HG03064 (cell line): ENCODE results near the gene ATP1B4.

ENCODE experiments used
- ATAC-seq: cut with Tn5 transposase; IDR thresholded peaks from one replicate; pipeline ENCODE4 v1.9.1; 2021; ENCODE audit warnings: low read depth; ENCODE audit not compliant: unreplicated experiment

ATP1B4 gene

GRCh38 chrX:120372667-120373370 is 10.9 kb downstream of the ATP1B4 start:
- ATAC-seq: no peak

GRCh38 chrX:120377179-120377578 is 15.3 kb downstream of the ATP1B4 start:
- no peak for ATAC-seq

GRCh38 chrX:120377715-120378114 is 15.8 kb downstream of the ATP1B4 start:
- no peak for ATAC-seq

- ATAC-seq: no peak
Measured at GRCh38 chrX:120378570-120378969, 16.7 kb downstream of the ATP1B4 start.

GRCh38 chrX:120379937-120380681 is 18.2 kb downstream of the ATP1B4 start:
- no peak for ATAC-seq

GRCh38 chrX:120380699-120381098 is 18.8 kb downstream of the ATP1B4 start:
- peak; percentile 78 for ATAC-seq

GRCh38 chrX:120401301-120401700 is 39.4 kb downstream of the ATP1B4 start:
- no peak for ATAC-seq

- ATAC-seq: no peak
Measured at GRCh38 chrX:120402369-120402768, 40.5 kb downstream of the ATP1B4 start.

- no peak for ATAC-seq
Measured at GRCh38 chrX:120406638-120407037, 44.7 kb downstream of the ATP1B4 start.

- ATAC-seq: no peak
Measured at GRCh38 chrX:120408168-120408567, 46.3 kb downstream of the ATP1B4 start.

GRCh38 chrX:120419463-120419862 is 57.6 kb downstream of the ATP1B4 start:
- no peak for ATAC-seq

GRCh38 chrX:120426599-120426998 is 64.7 kb downstream of the ATP1B4 start:
- ATAC-seq: no peak

GRCh38 chrX:120428309-120428708 is 66.4 kb downstream of the ATP1B4 start:
- no peak for ATAC-seq

GRCh38 chrX:120429776-120430540 is 68.1 kb downstream of the ATP1B4 start:
- ATAC-seq: no peak
